Measurements from ENCODE around the gene ARHGDIA.

GRCh38 chr17:81837641-81838040 lies 33.5 kb downstream of the ARHGDIA start:
- TF ChIP-seq CTCF (IDR thresholded peaks at IDR 0.05) (no peak), EP300 (IDR thresholded peaks at IDR 0.05) (no peak), POLR2A (IDR thresholded peaks at IDR 0.05) (no peak)
